RWPE1 (cell line): ENCODE data around the gene ABHD17A.
A peak's percentile ranks its signal among the peaks of the same experiment; 100 is the strongest.

Source experiments
- CTCF ChIA-PET: fragments of 350-600 bp; sonication (Branson Sonifier 250); formaldehyde crosslinking; extraction: SDS; loops from one replicate; lab custom pipeline; 2021; lab: Yijun Ruan, JAX
- POLR2A ChIA-PET: fragments of 400-600 bp; formaldehyde crosslinking; extraction: SDS; loops from one replicate; lab custom pipeline; 2020; ENCODE audit warnings: antibody characterized with exemption; ENCODE audit not compliant: low non-redundant PET; lab: Yijun Ruan, JAX
- DNase-seq: peaks from one replicate; pipeline ENCODE4 v3.0.0; 2012; ENCODE audit warnings: low spot score
- H3K27ac ChIP-seq: fragments of 450-650 bp; 2 replicates; pipeline ENCODE4 v1.5.1; 2017
- CTCF ChIP-seq: fragments of 450-650 bp; conservative IDR thresholded peaks from 2 replicates; pipeline ENCODE4 v1.5.1; 2017; ENCODE audit warnings: low read depth, mild to moderate bottlenecking

The ABHD17A gene

GRCh38 chr19:1843116-1843515, 42.2 kb downstream of the ABHD17A start:
- H3K27ac ChIP-seq = peak overlapping the region; percentile 98
- no peak for DNase-seq
- CTCF ChIA-PET = interaction anchor here (0.6 to 1.6 kb wide), 3 partner anchors 17 to 134 kb away, joined by 3 to 6 read pairs (median 3); no protein-coding TSS in a partner anchor
- TF ChIP-seq CTCF = no peak
- POLR2A ChIA-PET = no interaction called here

GRCh38 chr19:1841209-1841924, 43.9 kb downstream of the ABHD17A start:
- CTCF ChIA-PET = no interaction called here
- no peak for TF ChIP-seq CTCF
- H3K27ac ChIP-seq = peak overlapping the region; percentile 98
- no peak for DNase-seq
- POLR2A ChIA-PET = no interaction called here

GRCh38 chr19:1840541-1841115, 44.7 kb downstream of the ABHD17A start:
- no peak for TF ChIP-seq CTCF
- H3K27ac ChIP-seq = peak overlapping the region; percentile 98
- DNase-seq = no peak
- CTCF ChIA-PET = interaction anchor here (0.6 to 0.9 kb wide), 3 partner anchors 8 to 15 kb away, joined by 3 to 6 read pairs (median 5); partner anchors contain the start of gene REXO1
- POLR2A ChIA-PET = no interaction called here

- H3K27ac ChIP-seq = peak overlapping the region; percentile 98
- ChIA-PET CTCF (interaction anchor here (0.6 to 2.1 kb wide), 4 partner anchors 9 to 14 kb away, joined by 3 to 12 read pairs (median 6); partner anchors contain the start of gene REXO1), POLR2A (interaction anchor here (0.7 kb wide), 1 partner anchor 238 kb away, joined by 7 read pairs; no protein-coding TSS in a partner anchor)
- TF ChIP-seq CTCF = no peak
- DNase-seq = no peak
Observed at GRCh38 chr19:1839658-1840540, 45.4 kb downstream of the ABHD17A start.

- DNase-seq = peak; percentile 53
- ChIA-PET POLR2A (no interaction called here), CTCF (interaction anchor here (0.5 to 2.1 kb wide), 12 partner anchors 8 to 292 kb away, joined by 3 to 12 read pairs (median 5); no protein-coding TSS in a partner anchor)
- TF ChIP-seq CTCF = peak; percentile 87
- H3K27ac ChIP-seq = peak overlapping the region; percentile 98
Observed at GRCh38 chr19:1837625-1838105, 47.6 kb downstream of the ABHD17A start.

- no peak for TF ChIP-seq CTCF
- H3K27ac ChIP-seq = no peak overlapping the region; the same call in none of the 2 replicates
- ChIA-PET POLR2A (no interaction called here), CTCF (interaction anchor here (0.5 to 2.0 kb wide), 9 partner anchors 8 to 193 kb away, joined by 3 to 7 read pairs (median 5); no protein-coding TSS in a partner anchor)
- DNase-seq = no peak
Observed at GRCh38 chr19:1837222-1837565, 48.1 kb downstream of the ABHD17A start.
